GM12878 (cell line): Measurements from ENCODE around the gene FPR1. TPM values are rescaled to one million over a fixed set of nuclear protein-coding genes. Genes with fewer than 3 reads are reported as not detected.

Source experiments
- ATAC-seq: fragments of 200-7000 bp; cut with Tn5 transposase; 3 replicates; pipeline ENCODE4 v1.9.1; 2020; ENCODE audit warnings: mild to moderate bottlenecking, moderate library complexity
- BruUV-seq: library from RNA; stranded (reverse); fragments of 400-500 nt; replicated peaks from 2 replicates; lab custom pipeline; 2021; lab: Mats Ljungman, UMichigan
- CTCF ChIA-PET: fragments of 300-600 bp; sonication (Branson Sonifier 250); formaldehyde crosslinking; extraction: SDS; loops from one replicate; lab custom pipeline; 2021; ENCODE audit warnings: inconsistent platforms; lab: Yijun Ruan, JAX
- POLR2A ChIA-PET: fragments of 350-600 bp; formaldehyde crosslinking; extraction: SDS; loops from one replicate; lab custom pipeline; 2021; ENCODE audit warnings: inconsistent platforms; lab: Charles Lee
- RAD21 ChIA-PET: fragments of 300-600 bp; sonication (Branson Sonifier 250); formaldehyde crosslinking; loops from one replicate; lab custom pipeline; 2023; ENCODE audit warnings: antibody characterized with exemption; ENCODE audit not compliant: unreplicated experiment; lab: Charles Lee
- SMC1A ChIA-PET: fragments of 300-600 bp; sonication (Branson Sonifier 250); formaldehyde crosslinking; loops from one replicate; lab custom pipeline; 2023; ENCODE audit not compliant: unreplicated experiment, uncharacterized antibody; lab: Charles Lee
- DNase-seq: peaks from one replicate; pipeline ENCODE4 v3.0.0-alpha.2; 2011; ENCODE audit warnings: low read depth, low spot score
- FAIRE-seq: peaks from 3 replicates; lab custom pipeline; 2011; peaks lifted over from hg19 to GRCh38; lab: Jason Lieb, UNC
- H2AFZ ChIP-seq: 2 replicates; pipeline ENCODE4 v1.6.0; 2011; ENCODE audit warnings: low read depth, low read length, control low read depth; ENCODE audit not compliant: control insufficient read depth
- H3K27ac ChIP-seq: 2 replicates; pipeline ENCODE4 v1.5.1; 2011; ENCODE audit warnings: control low read depth; ENCODE audit not compliant: control insufficient read depth, insufficient read depth
- H3K27me3 ChIP-seq, 2 experiments: replicated peaks in 1 of 2; 2 replicates each; pipeline versions ENCODE4 v1.6.0 to v1.6.1; 2011; ENCODE audit warnings: low read length in 1 of 2; ENCODE audit not compliant: control insufficient read depth in 2 of 2, insufficient read depth in 2 of 2
- H3K36me3 ChIP-seq, 2 experiments: 2 replicates each; pipeline ENCODE4 v1.5.1; 2011; ENCODE audit warnings: low read length in 1 of 2; ENCODE audit not compliant: control insufficient read depth in 2 of 2, insufficient read depth in 2 of 2
- H3K4me1 ChIP-seq: 2 replicates; pipeline ENCODE4 v1.6.1; 2011; ENCODE audit warnings: mild to moderate bottlenecking, low read length, moderate library complexity, mixed read lengths; ENCODE audit not compliant: control insufficient read depth, insufficient read depth
- H3K4me2 ChIP-seq: 2 replicates; pipeline ENCODE4 v1.6.0; 2011; ENCODE audit warnings: control low read depth; ENCODE audit not compliant: control insufficient read depth, insufficient read depth
- H3K4me3 ChIP-seq: fragments of 200-600 bp; sonication (generic); 2 replicates; pipeline ENCODE4 v1.5.1; 2016
- H3K79me2 ChIP-seq: 2 replicates; pipeline ENCODE4 v1.6.0; 2011; ENCODE audit warnings: low read length; ENCODE audit not compliant: control insufficient read depth, insufficient read depth
- H3K9ac ChIP-seq: 2 replicates; pipeline ENCODE4 v1.8.0; 2011; ENCODE audit warnings: low read length, control low read depth, mixed read lengths; ENCODE audit not compliant: control insufficient read depth, insufficient read depth
- H3K9me3 ChIP-seq: replicated peaks from 3 replicates; pipeline ENCODE4 v1.5.1; 2011; ENCODE audit warnings: mild to moderate bottlenecking, low read length; ENCODE audit not compliant: control insufficient read depth, insufficient read depth
- H4K20me1 ChIP-seq: 2 replicates; pipeline ENCODE4 v1.6.0; 2011; ENCODE audit not compliant: control insufficient read depth, insufficient read depth
- IRF3 ChIP-seq: fragments of 450-650 bp; IDR thresholded peaks from 2 replicates; pipeline ENCODE4 v1.6.1; 2014; ENCODE audit warnings: mild to moderate bottlenecking
- NFYB ChIP-seq: IDR thresholded peaks from 2 replicates; pipeline ENCODE4 v1.6.1; 2011; ENCODE audit warnings: low read depth, mild to moderate bottlenecking, low read length, improper control_type of control experiment, moderate library complexity; ENCODE audit not compliant: insufficient read depth
- RB1 ChIP-seq: fragments of 450-650 bp; formaldehyde crosslinking; IDR thresholded peaks from 2 replicates; pipeline ENCODE4 v1.6.1; 2017; ENCODE audit warnings: mild to moderate bottlenecking, borderline replicate concordance
- RELB ChIP-seq: fragments of 450-650 bp; IDR thresholded peaks from 2 replicates; pipeline ENCODE4 v1.6.1; 2017; ENCODE audit warnings: low read depth, mild to moderate bottlenecking, moderate library complexity
- ZNF274 ChIP-seq: IDR thresholded peaks from one replicate; pipeline ENCODE4 v1.8.0; 2011; ENCODE audit not compliant: insufficient read length, insufficient read depth
- whole genome bisulfite sequencing: methylation state at CpG from one replicate; pipeline ENCODE4 v1.1.6; 2016; ENCODE audit warnings: low lambda C conversion rate; ENCODE audit not compliant: insufficient replicate concordance, insufficient coverage; ENCODE audit errors: missing lambda C conversion rate; 5-methylcytosine and 5-hydroxymethylcytosine counted together
- in situ Hi-C: fragments of 300-500 bp; cut with MboI; formaldehyde crosslinking; loops from 9 replicates; pipeline ENCODE4 v1.14.3; 2018; ENCODE audit warnings: mixed read lengths
- intact Hi-C: fragments of 100-400 bp; cut with micrococcal nuclease; formaldehyde crosslinking; loops from one replicate; pipeline ENCODE4 v1.14.2; 2022; ENCODE audit not compliant: unreplicated experiment
- polyA plus RNA-seq, 11 experiments: library from polyadenylated mRNA; depleted of rRNA in 4 of 11; unstranded in 6 of 11; stranded (reverse) in 5 of 11; fragments of >200 nt; fragmentation: Nextera tagmentation in 4 of 11; fragmentation: Illumina TruSeq in 1 of 11; extraction: Ambion mirVana in 4 of 11; extraction: Trizol in 1 of 11; gene quantifications; 1 replicate in 1 of 11; 2 replicates in 10 of 11; pipeline versions ENCODE4 v1.2.1 to v1.2.3, GENCODE V29; 2011 to 2016; ENCODE audit warnings: inconsistent platforms in 2 of 11, missing spikeins in 2 of 11, low read depth in 1 of 11
- total RNA-seq, 4 experiments: library from RNA; depleted of rRNA in 3 of 4; stranded (reverse); fragments of >200 nt in 3 of 4; fragmentation: Illumina TruSeq in 1 of 4; extraction: Trizol in 1 of 4; gene quantifications; 2 replicates each; pipeline versions ENCODE4 v1.2.1 to v1.2.3, GENCODE V29; 2013 to 2021

The FPR1 gene
- total and polyA plus RNA-seq, 10 of the 15 experiments (the other 5 are each of a cell fraction or from before 2014, with no cell fraction given): not detected

DNA sequence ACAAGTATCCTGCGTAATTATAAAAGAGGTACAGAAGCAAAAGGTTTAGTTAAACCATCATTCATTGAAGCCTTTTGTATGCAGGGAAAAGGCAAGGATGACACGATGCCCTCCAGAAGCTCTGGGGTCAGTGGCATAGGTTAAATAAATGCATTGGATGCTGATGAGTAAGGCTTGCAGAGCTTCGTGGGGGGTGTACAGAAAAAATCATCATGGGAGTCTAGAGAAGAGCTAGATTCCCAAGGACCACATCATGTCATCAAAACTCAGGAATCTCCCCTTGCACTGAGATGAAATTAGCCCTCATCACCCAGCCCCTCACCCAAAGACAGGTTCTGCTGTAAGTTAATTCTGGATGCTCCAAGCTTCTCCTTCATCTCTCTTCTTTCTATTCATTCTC is 8.3 kb downstream of the FPR1 start:
- no peak for ATAC-seq
- no peak for FAIRE-seq
- no peaks in the 10 kb centered on the region for H3K4me1 ChIP-seq
- H3K79me2 ChIP-seq: no peaks in the 10 kb centered on the region
- no TSS peak for BruUV-seq
- H3K4me2 ChIP-seq: no peak overlapping the region
- no peak overlapping the region for H2AFZ ChIP-seq
- no peak overlapping the region for H3K4me3 ChIP-seq
- no peaks in the 10 kb centered on the region for H4K20me1 ChIP-seq
- ChIA-PET POLR2A (no interaction called here), SMC1A (no interaction called here), CTCF (interaction anchor here (1.7 kb wide), 1 partner anchor 34 kb away, joined by 4 read pairs; no protein-coding TSS in a partner anchor), RAD21 (no interaction called here)
- DNase-seq: no peak
- in situ Hi-C loops: no loop called here
- intact Hi-C loops: no loop called here
- no peaks in the 10 kb centered on the region for H3K36me3 ChIP-seq
- no peak overlapping the region for H3K9ac ChIP-seq
- TF ChIP-seq ZNF274 (no peak), RB1 (no peak), IRF3 (no peak), RELB (no peak), NFYB (no peak)
- no peak overlapping the region for H3K27ac ChIP-seq
- 52% methylated on average over 3 of the region's 3 CpGs for WGBS
- no peaks in the 10 kb centered on the region; the same call in 2 of the 3 replicates for H3K9me3 ChIP-seq
- no peaks in the 10 kb centered on the region for H3K27me3 ChIP-seq
